Stimulated activated naive CD4-positive, alpha-beta T cell (primary cell): ENCODE data around the gene PHB1.
A peak's percentile ranks its signal among the peaks of the same experiment; 100 is the strongest.
"Not testable (repeated sequence)": the region's sequence is repeated elsewhere in the genome, so short reads cannot be mapped to it uniquely, and the experiment has no call there.

Source experiments
- DNase-seq, 6 experiments: peaks; one replicate each; lab custom pipeline; 2025; lab: John Stamatoyannopoulos, UW

PHB1 gene

GRCh38 chr17:49404906-49405305 lies 9.8 kb downstream of the PHB1 start:
- DNase-seq = no peak

GRCh38 chr17:49404361-49404760 lies 10.3 kb downstream of the PHB1 start:
- no peak for DNase-seq

- DNase-seq = no peak
Observed at GRCh38 chr17:49403514-49404289, 11.0 kb downstream of the PHB1 start.

- no peak for DNase-seq
Observed at GRCh38 chr17:49402706-49403105, 12.0 kb downstream of the PHB1 start.

GRCh38 chr17:49401971-49402611 lies 12.6 kb downstream of the PHB1 start:
- no peak for DNase-seq

GRCh38 chr17:49399995-49400394 lies 14.7 kb downstream of the PHB1 start:
- DNase-seq = no peak

- DNase-seq = no peak
Observed at GRCh38 chr17:49397586-49397985, 17.1 kb downstream of the PHB1 start.

- DNase-seq = no peak
Observed at GRCh38 chr17:49393491-49394255, 21.0 kb downstream of the PHB1 start.

GRCh38 chr17:49390548-49391324 lies 23.9 kb downstream of the PHB1 start:
- DNase-seq = no peak

GRCh38 chr17:49389514-49390347 lies 25.0 kb downstream of the PHB1 start:
- not testable (repeated sequence) for DNase-seq

- no peak for DNase-seq
Observed at GRCh38 chr17:49388692-49389513, 25.8 kb downstream of the PHB1 start.

- DNase-seq = peak in 4 of 6 experiments; percentile 13 to 52 (median 33)
Observed at GRCh38 chr17:49388290-49388640, 26.4 kb downstream of the PHB1 start.

- no peak for DNase-seq
Observed at GRCh38 chr17:49387498-49388289, 27.0 kb downstream of the PHB1 start.

GRCh38 chr17:49386373-49386772 lies 28.3 kb downstream of the PHB1 start:
- DNase-seq = no peak

GRCh38 chr17:49384951-49385350 lies 29.7 kb downstream of the PHB1 start:
- DNase-seq = no peak

GRCh38 chr17:49383060-49383459 lies 31.6 kb downstream of the PHB1 start:
- no peak for DNase-seq

- no peak for DNase-seq
Observed at GRCh38 chr17:49382556-49382955, 32.1 kb downstream of the PHB1 start.

- no peak for DNase-seq
Observed at GRCh38 chr17:49381793-49382192, 32.9 kb downstream of the PHB1 start.

GRCh38 chr17:49381033-49381432 lies 33.6 kb downstream of the PHB1 start:
- no peak for DNase-seq

- no peak for DNase-seq
Observed at GRCh38 chr17:49379926-49380325, 34.8 kb downstream of the PHB1 start.
